ENCODE measurements around the gene TBXT.
"Not testable (repeated sequence)": the region's sequence is repeated elsewhere in the genome, so short reads cannot be mapped to it uniquely, and the experiment has no call there.

Gene TBXT

DNA sequence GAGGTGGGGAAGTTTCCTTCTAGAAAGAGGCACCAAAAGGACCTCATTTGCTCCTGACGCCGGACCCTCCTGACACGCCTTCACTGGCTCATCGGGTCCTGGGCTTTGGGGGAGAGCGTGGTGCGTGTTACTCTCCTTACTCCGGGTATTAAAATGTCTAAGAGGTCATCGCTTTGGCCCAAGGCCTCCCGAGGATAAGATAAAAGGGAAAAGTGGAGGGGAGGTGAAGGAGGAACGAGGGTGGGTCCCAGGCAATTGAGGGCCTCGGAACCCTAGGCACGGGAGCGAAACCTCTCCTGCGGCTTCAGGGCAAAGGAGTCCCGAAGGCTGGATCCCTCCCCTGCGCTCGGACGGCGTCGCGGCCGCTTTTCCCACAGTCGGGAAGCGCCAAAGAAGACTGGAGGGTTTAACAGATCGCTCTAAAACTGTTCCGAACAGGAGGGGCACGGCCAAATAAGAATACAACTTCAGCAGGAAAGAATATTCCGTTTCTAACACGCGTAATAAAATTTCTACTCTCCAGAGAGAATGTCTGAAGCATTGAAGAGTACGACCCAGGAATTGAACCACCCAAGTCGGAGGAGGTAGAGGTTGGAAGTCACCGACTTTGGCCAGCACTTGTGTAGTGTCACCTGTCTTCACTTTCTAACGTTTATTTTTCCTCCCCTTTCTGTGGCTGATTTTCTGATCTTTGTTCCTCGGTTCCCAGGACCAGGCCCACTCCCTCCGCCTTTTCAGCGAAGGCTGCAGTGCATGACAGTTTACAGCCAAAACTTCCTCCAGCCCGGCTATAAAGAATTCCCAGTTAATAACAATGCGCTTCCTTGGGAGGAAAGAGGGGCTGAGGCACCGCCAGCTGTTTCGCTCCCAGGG lies 2.1 kb upstream of the TBXT start:
- no peak for DNase-seq

DNA sequence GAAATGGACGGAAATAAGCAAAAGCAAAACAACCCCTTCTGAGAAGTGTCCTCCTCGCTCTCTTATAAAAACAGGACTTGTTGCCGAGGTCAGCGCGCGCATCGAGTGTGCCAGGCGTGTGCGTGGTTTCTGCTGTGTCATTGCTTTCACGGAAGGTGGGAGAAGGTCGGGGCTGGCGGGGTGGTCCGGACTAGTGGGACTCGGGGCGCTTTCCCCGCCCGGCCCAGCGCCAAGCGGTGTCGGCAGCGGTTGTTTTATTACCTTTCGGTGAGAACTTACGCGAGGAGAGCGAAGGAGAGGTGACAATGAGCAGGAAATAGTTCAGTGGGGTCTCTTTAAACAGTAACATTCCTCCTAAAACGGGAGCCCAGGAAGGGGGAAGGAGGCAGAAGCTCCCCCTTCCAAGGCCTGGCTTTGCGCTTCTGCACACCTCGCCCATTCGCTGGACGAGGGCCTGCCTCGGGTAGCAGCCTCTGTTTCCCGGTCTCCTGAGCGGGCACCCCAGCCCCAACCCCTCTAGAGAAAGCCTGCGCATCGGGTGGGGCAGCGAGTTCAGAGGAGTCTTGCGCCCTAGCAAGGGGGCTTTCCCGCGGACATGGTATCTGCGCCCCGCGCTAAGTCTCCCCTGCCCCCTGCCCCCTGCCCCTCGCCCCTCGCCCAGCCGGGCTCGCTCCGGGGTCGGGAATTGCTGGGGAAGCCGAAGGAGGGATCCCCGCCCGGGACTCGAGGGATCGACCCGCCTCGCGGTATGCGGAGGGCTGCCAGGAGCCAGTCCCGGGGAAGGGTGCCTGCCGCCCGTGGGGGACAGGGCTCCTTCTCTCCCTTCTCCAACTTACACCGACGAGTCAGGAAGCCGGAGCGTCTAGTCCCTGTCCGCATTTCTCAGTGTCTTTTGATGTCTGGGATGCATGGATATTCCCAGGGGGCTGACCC lies 1.2 kb upstream of the TBXT start:
- no peak for DNase-seq

DNA sequence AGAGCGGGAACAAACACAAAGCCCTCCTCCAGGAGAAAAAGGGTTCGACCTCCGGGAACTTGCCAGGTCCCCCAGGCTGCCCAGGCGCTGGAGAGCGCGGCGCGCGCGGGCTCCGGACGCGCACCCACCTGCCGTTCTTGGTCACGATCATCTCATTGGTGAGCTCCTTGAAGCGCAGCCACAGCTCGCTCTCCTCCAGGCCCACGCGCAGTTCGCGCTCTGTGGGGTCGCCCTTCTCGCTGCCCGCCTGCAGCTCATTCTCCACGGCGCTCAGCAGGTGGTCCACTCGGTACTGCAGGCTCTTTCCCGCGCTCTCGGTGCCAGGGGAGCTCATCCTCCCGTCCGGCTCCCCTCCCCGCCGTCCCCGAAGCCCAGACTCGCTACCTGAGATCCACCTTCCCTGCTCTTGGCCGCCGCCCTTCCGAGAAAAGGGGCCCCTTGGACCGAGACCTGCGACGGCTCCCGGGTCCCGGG lies 356 bp downstream of the TBXT start:
- no peak for DNase-seq

DNA sequence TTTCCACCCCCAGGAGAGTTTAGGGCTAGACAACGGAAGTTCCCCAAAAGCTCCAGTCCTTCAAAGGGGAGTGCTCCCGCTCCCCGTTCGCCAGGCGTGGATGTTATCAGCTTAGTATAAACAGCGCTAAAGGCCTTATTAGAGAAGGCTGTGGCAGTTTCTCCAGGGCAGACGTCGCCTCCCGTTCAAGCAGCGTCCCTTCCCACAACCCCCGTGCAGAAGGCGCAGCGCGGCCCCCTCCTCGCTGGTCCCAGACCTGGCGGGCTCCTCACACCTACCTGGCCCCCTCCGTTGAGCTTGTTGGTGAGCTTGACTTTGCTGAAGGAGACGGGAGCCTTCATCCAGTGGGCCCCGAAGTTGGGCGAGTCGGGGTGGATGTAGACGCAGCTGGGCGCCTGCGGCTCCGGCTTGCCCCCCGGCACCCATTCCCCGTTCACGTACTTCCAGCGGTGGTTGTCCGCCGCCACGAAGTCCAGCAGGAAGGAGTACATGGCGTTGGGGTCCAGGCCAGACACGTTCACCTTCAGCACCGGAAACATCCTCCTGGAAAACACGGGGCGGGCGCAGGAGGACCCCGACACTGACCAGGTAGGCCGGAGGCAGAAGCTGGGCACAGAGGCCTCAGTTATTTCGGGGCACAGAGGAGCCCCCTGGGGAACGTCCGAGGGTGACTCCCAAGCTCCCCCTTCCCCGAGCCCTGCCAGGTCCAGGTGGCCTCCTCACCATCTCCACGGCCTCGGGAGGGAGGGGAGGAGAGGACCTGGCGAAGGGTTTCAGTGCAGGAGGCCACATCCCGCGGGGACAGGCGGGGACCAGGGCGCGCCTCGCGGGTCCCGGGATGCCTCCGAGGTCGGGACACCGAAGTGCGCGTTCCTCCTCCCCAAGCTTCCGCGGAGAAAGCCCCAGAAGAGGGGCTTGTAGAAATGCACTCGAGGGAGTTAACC lies 1.1 kb downstream of the TBXT start:
- DNase-seq = no peak

DNA sequence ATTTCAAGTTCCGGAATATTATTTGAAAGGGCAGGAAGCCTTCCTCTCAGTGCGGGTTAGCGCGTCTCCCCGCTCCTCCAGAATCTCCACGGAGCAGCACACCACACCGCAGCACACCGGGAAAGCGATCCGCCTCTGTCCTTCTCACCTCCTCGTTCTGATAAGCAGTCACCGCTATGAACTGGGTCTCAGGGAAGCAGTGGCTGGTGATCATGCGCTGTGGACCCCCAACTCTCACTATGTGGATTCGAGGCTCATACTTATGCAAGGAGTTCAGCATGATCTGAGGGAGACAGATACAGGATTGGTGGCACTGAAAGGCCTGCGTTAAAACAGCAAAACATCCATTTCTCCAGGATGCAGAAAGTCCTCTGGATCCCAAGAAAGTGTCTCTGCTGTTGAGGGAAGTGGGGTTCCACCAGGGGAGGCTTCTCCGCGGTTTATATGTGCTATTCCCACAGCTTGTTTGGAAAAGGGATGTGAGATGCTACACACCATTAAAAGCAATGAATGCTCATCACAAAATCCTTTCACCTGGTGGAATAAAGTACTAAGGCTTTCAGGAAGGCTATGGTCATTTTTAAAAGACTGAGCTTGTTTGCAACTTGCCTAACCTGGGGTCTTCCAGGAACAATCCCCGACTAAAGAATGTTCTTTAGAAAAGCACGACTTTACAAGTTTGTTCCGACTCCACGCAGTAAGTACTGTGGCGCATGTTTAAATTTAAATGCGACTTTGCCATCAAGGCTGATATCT lies 1.9 kb downstream of the TBXT start:
- DNase-seq = no peak

DNA sequence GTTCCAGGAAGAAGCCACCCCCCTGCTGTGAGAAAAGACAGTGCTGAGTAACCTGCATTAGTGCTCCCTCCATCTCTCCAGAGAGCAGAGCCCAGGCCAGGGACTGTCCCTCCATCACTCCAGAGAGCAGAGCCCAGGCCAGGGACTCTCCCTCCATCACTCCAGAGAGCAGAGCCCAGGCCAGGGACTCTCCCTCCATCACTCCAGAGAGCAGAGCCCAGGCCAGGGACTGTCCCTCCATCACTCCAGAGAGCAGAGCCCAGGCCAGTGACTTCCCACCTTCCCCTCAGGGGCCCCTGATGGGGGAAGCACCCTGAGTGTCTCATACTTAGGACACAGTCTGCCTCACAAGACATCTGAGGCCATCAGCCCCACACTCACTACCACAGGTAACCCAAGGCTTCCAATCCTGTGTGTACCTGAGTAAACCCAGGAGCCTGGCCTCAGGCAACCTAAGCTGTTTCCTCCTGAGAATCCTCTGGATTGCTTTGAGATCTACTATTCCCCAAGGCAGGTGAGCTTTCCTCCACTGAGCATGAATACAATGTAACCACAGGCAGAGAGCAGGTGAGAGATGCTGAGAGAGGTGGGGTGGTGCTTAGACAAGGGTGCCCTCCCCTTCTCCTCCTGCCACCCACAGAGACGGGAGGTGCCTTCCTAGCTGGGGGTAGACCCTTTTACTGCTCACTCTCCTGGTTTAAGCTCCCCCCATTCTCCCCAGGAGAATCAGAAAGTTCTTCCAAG lies 4.9 kb downstream of the TBXT start:
- no peak for DNase-seq

DNA sequence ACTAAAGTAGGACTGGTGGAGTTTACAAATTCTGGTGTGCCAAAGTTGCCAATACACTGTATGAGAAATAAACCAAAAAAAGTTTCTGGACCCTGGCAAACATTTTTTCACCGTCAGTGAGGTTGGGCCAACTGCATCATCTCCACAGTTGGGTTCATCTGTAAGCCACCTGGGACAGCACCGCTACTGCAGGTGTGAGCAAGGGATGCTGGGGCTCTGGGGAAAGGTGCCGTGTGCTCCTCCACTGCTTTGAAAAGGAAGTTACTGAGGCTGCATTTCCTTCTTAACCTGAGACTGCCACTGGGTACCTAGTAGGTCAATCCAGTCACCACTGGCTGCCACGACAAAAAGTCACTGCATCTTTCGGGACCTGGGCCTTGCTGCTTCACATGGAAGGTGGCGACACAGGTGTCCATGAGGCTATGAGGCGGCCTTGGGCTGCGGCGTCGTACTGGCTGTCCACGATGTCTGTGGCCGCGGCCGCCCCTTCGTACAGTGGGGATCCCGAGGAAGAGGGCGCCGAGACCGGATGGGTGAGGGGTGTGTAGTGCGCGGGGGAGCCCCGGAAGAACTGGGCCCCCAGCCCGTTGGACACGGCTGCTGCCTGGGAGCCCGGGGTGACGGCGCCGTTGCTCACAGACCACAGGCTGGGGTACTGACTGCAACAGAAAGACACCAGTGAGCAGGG lies 9.6 kb downstream of the TBXT start:
- no peak for DNase-seq

DNA sequence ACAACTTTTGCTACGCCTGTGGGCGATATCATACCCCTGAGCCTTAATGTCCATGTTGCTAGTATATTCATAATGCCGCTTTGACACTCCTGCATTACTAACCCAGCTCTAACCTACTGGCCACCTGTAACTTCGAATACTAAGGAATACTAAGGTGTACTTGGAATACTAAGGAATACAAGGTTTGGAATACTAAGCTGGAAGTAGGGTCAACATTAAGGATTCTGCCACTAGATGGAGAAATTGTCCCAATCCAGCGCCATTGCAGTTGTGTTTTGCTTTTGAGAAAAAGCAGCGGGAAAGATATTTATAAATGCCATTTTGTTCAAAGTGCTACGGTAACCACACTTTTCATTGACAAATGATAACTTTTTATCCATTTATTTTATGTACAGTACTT lies 10.7 kb downstream of the TBXT start:
- no peak for DNase-seq

DNA sequence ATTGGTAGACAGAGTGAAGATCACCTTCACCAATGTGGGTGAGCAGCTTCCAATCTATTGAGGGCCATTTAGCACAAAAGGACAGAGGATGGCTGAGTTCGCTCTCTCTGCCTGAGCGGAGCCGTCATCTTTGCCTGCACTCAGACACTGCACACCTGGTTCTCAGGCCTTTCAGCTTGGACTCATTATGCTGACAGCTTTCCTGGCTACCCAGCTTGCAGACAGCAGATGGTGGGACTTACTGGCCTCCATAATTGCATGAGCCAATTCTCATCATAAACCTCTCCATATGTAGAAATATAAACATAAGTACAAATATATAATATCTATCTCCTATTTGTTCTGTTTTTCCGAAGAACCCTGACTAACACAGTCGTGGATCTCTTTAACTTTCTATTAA lies 13.7 kb downstream of the TBXT start:
- DNase-seq = peak; percentile 49

DNA sequence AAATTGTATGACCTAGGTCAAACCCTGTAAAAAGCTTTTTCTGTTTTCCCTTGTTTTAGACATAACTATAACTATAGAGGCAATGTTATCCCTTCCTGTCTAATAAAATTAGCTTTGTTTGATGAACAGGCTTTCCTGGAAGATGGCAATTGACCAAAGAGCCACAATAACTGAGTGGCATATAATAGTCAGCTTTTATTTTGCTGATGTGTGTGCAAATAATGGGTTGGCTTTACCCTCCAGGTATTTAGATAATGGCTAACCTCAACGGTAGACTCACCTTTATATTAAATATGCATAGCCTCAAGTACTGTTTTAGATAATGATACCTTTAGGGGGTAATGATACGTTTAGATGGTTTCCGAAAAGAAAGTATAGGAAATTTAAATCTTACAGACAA lies 15.0 kb downstream of the TBXT start:
- no peak for DNase-seq

DNA sequence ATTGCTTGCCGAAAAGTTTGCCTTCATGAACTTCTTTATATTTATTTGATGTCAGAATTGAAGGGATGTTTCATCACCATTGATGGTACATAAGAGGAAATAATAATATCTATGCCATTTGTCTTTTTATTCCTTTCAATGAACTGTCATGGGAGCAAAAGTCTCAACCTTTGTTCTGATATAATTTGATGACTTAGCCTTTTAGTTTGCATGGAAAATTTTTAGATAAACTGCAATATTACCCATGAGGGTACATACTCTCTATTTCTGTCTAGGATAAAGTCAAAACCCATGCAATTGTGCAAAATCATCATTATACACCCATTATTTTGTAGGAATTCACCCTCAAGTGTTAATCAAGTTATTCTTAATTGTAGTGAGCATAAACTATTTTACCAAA lies 15.9 kb downstream of the TBXT start:
- no peak for DNase-seq

DNA sequence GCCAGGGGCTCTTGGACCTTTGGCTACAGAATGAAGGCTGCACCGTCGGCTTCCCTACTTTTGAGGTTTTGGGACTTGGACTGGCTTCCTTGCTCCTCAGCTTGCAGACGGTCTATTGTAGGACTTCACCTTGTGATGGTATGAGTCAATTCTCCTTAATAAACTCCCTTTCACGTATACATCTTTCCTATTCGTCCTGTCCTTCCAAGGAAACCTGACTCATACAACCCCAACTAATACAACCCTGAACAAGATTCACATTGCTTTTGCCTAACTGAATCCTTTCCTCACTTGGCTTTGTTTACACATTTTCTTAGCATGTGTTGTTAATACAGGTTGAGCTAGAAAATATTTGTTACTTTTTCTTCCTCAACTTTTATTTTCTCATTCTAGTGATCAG lies 21.9 kb downstream of the TBXT start:
- no peak for DNase-seq

DNA sequence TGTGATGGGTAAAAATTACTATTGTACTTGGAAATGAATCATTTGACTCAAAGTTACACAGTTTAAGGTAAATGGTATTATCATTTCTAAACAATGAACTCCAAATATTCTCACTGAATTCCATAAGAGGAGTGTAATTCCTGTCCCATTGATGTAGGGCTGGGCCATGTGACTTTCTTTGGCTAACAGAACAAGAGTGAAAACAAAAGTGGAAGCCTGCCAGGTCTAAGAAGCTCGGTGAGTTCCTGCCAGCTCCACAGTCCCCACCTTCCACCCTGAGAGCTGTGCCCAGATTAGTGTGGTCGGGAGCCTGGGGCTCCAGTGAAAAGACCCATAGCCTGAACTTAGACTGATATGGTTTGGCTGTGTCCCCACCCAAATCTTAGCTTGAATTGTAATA lies 24.6 kb downstream of the TBXT start:
- no peak for DNase-seq

DNA sequence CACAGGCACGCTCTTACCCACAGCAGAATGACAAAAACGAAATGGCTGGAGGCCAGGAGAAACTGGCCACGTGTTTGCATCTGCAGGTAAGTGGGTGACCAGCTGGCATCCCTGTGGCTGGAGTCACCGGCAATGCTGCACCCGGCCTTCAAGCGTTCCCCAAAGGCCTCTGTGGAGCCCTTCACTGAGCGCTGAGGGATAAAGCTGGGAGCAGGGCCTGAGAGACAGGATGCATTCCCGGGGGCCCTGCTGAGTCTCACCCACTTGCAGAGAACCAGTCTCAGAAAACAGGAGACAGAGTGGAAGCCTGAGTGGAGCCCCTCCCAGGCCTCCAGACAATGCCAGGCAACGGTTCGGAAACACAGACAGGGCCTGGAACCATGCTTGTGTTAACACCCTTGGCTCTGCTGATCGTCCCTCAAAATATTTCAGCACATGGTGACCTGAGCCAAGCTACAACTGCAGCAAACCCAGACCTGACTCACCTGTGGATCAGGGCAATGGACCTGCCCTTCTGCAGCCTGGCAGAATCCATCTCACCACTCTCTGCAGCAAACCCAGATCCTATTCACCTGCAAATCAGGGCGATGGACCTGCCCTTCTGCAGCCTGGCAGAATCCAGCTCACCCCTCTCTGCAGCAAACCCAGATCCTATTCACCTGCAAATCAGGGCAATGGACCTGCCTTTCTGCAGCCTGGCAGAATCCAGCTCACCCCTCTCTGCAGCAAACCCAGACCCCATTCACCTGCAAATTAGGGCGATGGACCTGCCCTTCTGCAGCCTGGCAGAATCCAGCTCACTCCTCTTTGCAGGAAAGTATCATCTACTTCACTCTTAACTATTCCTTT lies 39.8 kb downstream of the TBXT start:
- no peak for DNase-seq

DNA sequence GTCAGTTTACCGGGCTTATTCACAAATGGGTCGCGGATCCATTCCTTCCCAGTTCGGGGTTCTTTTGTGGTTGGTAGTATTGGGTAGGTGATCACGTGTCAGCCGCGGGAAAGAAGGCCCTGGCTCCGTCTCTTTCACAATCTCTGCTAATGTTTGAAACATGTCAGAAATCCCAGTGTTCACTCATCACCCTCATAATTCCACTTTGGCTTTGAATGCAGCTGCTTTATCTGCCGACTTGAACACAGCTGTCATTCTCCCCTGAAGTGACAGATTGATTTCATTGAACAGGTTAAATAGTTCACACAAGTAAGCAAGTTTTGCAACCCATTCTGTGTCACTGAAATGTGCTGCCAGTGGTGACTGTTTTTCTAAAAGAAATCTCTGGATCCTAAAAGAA lies 44.5 kb downstream of the TBXT start:
- not testable (repeated sequence) for DNase-seq

DNA sequence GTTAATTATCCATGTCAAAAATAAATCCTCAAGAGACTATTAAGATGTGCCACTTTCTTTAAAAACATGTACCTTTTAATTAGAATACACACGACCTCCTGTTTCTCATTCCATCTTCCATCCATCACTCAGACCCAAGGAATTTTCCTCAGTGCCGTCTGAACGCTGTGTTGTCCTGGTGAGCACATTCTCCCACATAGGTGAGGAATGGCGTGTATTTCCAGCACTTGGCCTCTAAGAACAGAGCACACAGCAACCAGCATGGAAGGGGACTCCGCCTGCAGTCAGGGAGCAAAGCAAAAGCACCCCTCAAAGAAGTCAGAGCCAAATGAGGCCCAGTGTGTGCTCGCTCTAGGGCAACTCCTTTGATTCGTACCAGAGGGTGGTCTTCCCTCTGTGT lies 45.9 kb downstream of the TBXT start:
- DNase-seq = no peak

DNA sequence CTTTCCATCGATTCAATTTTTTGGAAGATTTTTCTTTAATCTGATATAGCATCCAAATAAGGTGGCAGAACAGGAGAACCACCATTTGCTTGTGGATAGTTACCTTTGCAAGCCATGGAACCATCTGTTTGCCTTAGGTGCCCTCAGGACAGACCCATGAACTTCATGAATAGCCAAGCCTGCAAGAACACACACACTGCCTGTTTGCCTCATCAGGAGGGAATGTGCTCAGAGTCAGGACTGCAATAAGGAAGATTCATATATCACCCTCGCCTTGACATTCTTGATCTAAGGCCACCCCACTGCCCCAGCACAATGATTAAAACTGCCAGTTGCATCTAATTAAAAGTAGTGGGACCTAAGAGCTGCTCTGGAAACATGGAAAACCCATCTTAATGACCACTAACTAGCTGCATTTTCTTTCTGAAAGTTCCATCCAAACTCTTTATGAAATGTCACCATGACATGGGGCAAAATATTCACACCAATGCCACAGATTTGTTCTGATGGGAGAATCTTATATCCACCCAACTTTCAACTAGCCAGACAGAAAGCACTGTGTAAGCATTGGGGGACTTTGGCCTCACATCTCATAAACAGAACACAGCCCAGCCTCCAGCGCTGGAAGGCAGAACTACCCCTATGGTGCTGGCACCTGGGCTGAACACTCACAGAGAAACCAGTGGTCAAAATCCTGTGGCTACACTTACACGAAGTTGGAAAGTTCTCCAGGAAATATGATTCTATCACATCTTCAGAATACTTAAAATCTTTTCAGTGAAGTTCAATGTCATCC lies 48.3 kb downstream of the TBXT start:
- no peak for DNase-seq

DNA sequence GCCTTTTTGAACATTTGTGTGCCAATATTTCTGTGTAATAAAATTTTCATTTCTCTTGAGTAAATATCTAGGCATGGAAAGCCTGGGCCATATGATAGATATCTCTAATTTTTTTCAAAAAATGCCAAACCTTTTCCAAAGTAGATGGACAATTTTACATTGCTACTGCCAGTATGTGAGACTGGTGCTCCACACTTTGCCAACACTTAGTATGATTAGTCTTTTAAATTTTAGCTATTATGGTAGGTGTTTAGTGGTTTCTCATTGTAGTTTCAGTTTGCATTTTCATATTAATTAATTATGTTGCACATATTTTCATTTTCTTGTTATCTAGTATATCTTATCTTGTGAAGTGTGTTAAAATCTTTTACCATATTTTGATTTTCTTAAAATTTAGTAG lies 52.0 kb downstream of the TBXT start:
- DNase-seq = no peak

DNA sequence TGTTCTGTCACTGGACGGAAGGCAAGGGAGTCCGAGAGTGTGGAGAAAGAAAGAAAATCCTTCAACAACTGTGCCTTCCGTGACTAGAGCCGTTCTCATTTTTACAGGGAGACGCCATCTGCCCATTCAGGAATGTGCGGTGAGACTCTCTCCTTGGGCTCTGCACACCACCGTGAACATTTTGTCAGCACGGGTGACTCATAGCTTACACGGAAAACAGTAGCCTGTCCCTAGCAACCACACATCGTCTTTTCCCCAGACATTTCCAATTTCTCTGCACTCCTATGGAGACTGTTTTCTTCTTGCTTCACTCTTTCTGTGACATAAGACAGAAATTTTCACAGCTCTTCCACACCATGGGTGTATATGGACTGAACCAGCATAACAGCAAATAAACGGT lies 55.1 kb downstream of the TBXT start:
- no peak for DNase-seq
